K562 (cell line): ENCODE results near the gene POLD3.

ENCODE experiments used
- ARNT ChIP-seq, 2 experiments: fragments of 450-650 bp; IDR thresholded peaks; 2 replicates each; pipeline ENCODE4 v1.6.1; 2016; ENCODE audit warnings: mild to moderate bottlenecking in 1 of 2
- CHD4 ChIP-seq: fragments of 200-600 bp; sonication (generic); IDR thresholded peaks from 3 replicates; pipeline ENCODE4 v1.6.1; 2012; ENCODE audit warnings: low read depth, mild to moderate bottlenecking, mixed read lengths, low read length, inconsistent platforms; ENCODE audit not compliant: insufficient read depth, insufficient replicate concordance, poor library complexity, severe bottlenecking
- CTCF ChIP-seq, 3 experiments: IDR thresholded peaks in 2 of 3; conservative IDR thresholded peaks in 1 of 3; 2 replicates each; pipeline ENCODE4 v1.5.1; 2011 to 2012; ENCODE audit warnings: low read length in 3 of 3, mild to moderate bottlenecking in 3 of 3, control low read depth in 2 of 3, improper control_type of control experiment in 1 of 3, inconsistent platforms in 1 of 3, low read depth in 1 of 3, mixed read lengths in 1 of 3, moderate library complexity in 1 of 3; ENCODE audit not compliant: insufficient read depth in 2 of 3
- ETV1 ChIP-seq: fragments of 450-650 bp; conservative IDR thresholded peaks from 2 replicates; pipeline ENCODE4 v1.6.1; 2016; ENCODE audit warnings: missing genetic modification characterization, control low read depth, low read depth, missing compliant biosample characterization
- EZH2 ChIP-seq: IDR thresholded peaks from 2 replicates; pipeline ENCODE4 v1.6.1; 2012; ENCODE audit warnings: low read depth, mild to moderate bottlenecking, inconsistent platforms, low read length, borderline replicate concordance
- NFE2L1 ChIP-seq: fragments of 450-650 bp; IDR thresholded peaks from 2 replicates; pipeline ENCODE4 v1.6.1; 2016; ENCODE audit warnings: missing genetic modification characterization, low read depth, mild to moderate bottlenecking, missing compliant biosample characterization, moderate library complexity, borderline replicate concordance
- POLR2A ChIP-seq: fragments of 450-650 bp; conservative IDR thresholded peaks from 2 replicates; pipeline ENCODE4 v1.6.1; 2016
- POLR3G ChIP-seq: IDR thresholded peaks from 2 replicates; pipeline ENCODE4 v1.6.1; 2011; ENCODE audit not compliant: insufficient read length, insufficient replicate concordance; ENCODE audit errors: extremely low read depth
- ZNF76 ChIP-seq: fragments of 250-450 bp; sonication (Bioruptor Pico); IDR thresholded peaks from 2 replicates; pipeline ENCODE4 v1.4.0; 2020; ENCODE audit warnings: mild to moderate bottlenecking, moderate library complexity, borderline replicate concordance
- ZNF766 ChIP-seq: fragments of 200-800 bp; sonication (Bioruptor generic); conservative IDR thresholded peaks from 2 replicates; pipeline ENCODE4 v1.6.1; 2016; ENCODE audit warnings: missing genetic modification characterization, missing compliant biosample characterization
- TF ChIP-seq, protein P1 (sequence below): sonication (generic); formaldehyde crosslinking; IDR thresholded peaks from 2 replicates; pipeline ENCODE4 v1.8.0; 2022; ENCODE audit warnings: mild to moderate bottlenecking, missing genetic modification reagents

GRCh38 chr11:74662487-74663103 lies 70.2 kb downstream of the POLD3 start:
- TF ChIP-seq ZNF76 (CRISPR knock-in tag) (no peak), POLR2A (no peak), ETV1 (tag) (no peak), EZH2 (no peak), POLR3G (no peak), ZNF766 (CRISPR knock-in tag) (no peak), CHD4 (no peak), CTCF (IDR thresholded peaks at IDR 0.05 in 2 of 3, conservative IDR thresholded peaks at IDR 0.05 in 1 of 3; ENCODE audit: insufficient read depth in 2 of 3, low read depth in 1 of 3, low read length in 3 of 3) (no peak), ARNT (IDR thresholded peaks at IDR 0.05) (no peak), NFE2L1 (no peak)
- TF ChIP-seq, protein P1, sequence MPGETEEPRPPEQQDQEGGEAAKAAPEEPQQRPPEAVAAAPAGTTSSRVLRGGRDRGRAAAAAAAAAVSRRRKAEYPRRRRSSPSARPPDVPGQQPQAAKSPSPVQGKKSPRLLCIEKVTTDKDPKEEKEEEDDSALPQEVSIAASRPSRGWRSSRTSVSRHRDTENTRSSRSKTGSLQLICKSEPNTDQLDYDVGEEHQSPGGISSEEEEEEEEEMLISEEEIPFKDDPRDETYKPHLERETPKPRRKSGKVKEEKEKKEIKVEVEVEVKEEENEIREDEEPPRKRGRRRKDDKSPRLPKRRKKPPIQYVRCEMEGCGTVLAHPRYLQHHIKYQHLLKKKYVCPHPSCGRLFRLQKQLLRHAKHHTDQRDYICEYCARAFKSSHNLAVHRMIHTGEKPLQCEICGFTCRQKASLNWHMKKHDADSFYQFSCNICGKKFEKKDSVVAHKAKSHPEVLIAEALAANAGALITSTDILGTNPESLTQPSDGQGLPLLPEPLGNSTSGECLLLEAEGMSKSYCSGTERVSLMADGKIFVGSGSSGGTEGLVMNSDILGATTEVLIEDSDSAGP (CRISPR knock-in tag) = no peak
